ENCODE measurements around the gene RPLP1.

RPLP1 gene

GRCh38 chr15:69466733-69467132, 14.1 kb downstream of the RPLP1 start:
- DNase-seq (ENCODE audit: low spot score), result no peak
- in situ Hi-C loops (cut with MboI; ENCODE audit: low pct_unique_long_range_greater_than_20kb, low sequenced_read_pairs, unreplicated experiment), result no loop called here
- TF ChIP-seq CTCF (IDR thresholded peaks at IDR 0.05; ENCODE audit: extremely low read depth, insufficient read depth, missing control alignments), result no peak

- DNase-seq (ENCODE audit: low spot score), result no peak
- in situ Hi-C loops (cut with MboI; ENCODE audit: low pct_unique_long_range_greater_than_20kb, low sequenced_read_pairs, unreplicated experiment), result no loop called here
- TF ChIP-seq CTCF (IDR thresholded peaks at IDR 0.05; ENCODE audit: extremely low read depth, insufficient read depth, missing control alignments), result no peak
These were observed 15.0 kb downstream of the RPLP1 start for GRCh38 chr15:69467636-69468035.

GRCh38 chr15:69468241-69469121, 15.9 kb downstream of the RPLP1 start:
- in situ Hi-C loops (cut with MboI; ENCODE audit: low pct_unique_long_range_greater_than_20kb, low sequenced_read_pairs, unreplicated experiment), result no loop called here
- DNase-seq (ENCODE audit: low spot score), result peak; percentile 49
- no peak for TF ChIP-seq CTCF (IDR thresholded peaks at IDR 0.05; ENCODE audit: extremely low read depth, insufficient read depth, missing control alignments)

GRCh38 chr15:69469467-69470201, 17.0 kb downstream of the RPLP1 start:
- in situ Hi-C loops (cut with MboI; ENCODE audit: low pct_unique_long_range_greater_than_20kb, low sequenced_read_pairs, unreplicated experiment), result no loop called here
- no peak for TF ChIP-seq CTCF (IDR thresholded peaks at IDR 0.05; ENCODE audit: extremely low read depth, insufficient read depth, missing control alignments)
- no peak for DNase-seq (ENCODE audit: low spot score)

- in situ Hi-C loops (cut with MboI; ENCODE audit: low pct_unique_long_range_greater_than_20kb, low sequenced_read_pairs, unreplicated experiment), result no loop called here
- no peak for DNase-seq (ENCODE audit: low spot score)
- no peak for TF ChIP-seq CTCF (IDR thresholded peaks at IDR 0.05; ENCODE audit: extremely low read depth, insufficient read depth, missing control alignments)
These were observed 19.4 kb downstream of the RPLP1 start for GRCh38 chr15:69472046-69472445.

- no peak for TF ChIP-seq CTCF (IDR thresholded peaks at IDR 0.05; ENCODE audit: extremely low read depth, insufficient read depth, missing control alignments)
- DNase-seq (ENCODE audit: low spot score), result no peak
- in situ Hi-C loops (cut with MboI; ENCODE audit: low pct_unique_long_range_greater_than_20kb, low sequenced_read_pairs, unreplicated experiment), result no loop called here
These were observed 19.9 kb downstream of the RPLP1 start for GRCh38 chr15:69472562-69472961.
